ENCODE measurements around the gene MPPED2.

Gene MPPED2

GRCh38 chr11:30585125-30585891 lies 845 bp downstream of the MPPED2 start:
- Histone ChIP-seq H3K4me1 (ENCODE audit: insufficient read depth, low read length) (no peaks in the 10 kb centered on the region), H3K27ac (ENCODE audit: low read length) (no peak overlapping the region), H3K79me2 (ENCODE audit: insufficient read depth, low read length) (no peaks in the 10 kb centered on the region), H2AFZ (ENCODE audit: low read depth, low read length) (no peak overlapping the region), H3K9me3 (ENCODE audit: insufficient read depth, low read length, severe bottlenecking) (no peaks in the 10 kb centered on the region), H3K27me3 (ENCODE audit: insufficient read depth, low read length, poor library complexity) (no peaks in the 10 kb centered on the region), H3K36me3 (ENCODE audit: insufficient read depth, low read length) (no peaks in the 10 kb centered on the region), H3K4me2 (ENCODE audit: insufficient read depth, low read length) (no peak overlapping the region), H3K9ac (ENCODE audit: low read depth, low read length) (no peak overlapping the region), H3K4me3 (ENCODE audit: low read depth in 1 of 2, low read length in 2 of 2) (no peak overlapping the region), H4K20me1 (ENCODE audit: insufficient read depth, low read length) (no peaks in the 10 kb centered on the region)
- TF ChIP-seq CTCF (IDR thresholded peaks at IDR 0.05; ENCODE audit: borderline replicate concordance, extremely low read depth, low read length, poor library complexity, severe bottlenecking) (no peak), EZH2 (IDR thresholded peaks at IDR 0.05; ENCODE audit: borderline replicate concordance, low read depth, low read length, severe bottlenecking) (no peak)
- no peak for ATAC-seq (ENCODE audit: insufficient read depth, low read depth)
- no peak for DNase-seq

- no peak overlapping the region for H3K4me3 ChIP-seq (ENCODE audit: low read depth in 1 of 2, low read length in 2 of 2)
- H3K9ac ChIP-seq (ENCODE audit: low read depth, low read length) = no peak overlapping the region
- H3K79me2 ChIP-seq (ENCODE audit: insufficient read depth, low read length) = no peaks in the 10 kb centered on the region
- no peak for DNase-seq
- H3K4me1 ChIP-seq (ENCODE audit: insufficient read depth, low read length) = no peaks in the 10 kb centered on the region
- H3K27ac ChIP-seq (ENCODE audit: low read length) = no peak overlapping the region
- H3K27me3 ChIP-seq (ENCODE audit: insufficient read depth, low read length, poor library complexity) = no peaks in the 10 kb centered on the region
- TF ChIP-seq CTCF (IDR thresholded peaks at IDR 0.05; ENCODE audit: borderline replicate concordance, extremely low read depth, low read length, poor library complexity, severe bottlenecking) (no peak), EZH2 (IDR thresholded peaks at IDR 0.05; ENCODE audit: borderline replicate concordance, low read depth, low read length, severe bottlenecking) (no peak)
- ATAC-seq (ENCODE audit: insufficient read depth, low read depth) = no peak
- no peak overlapping the region for H2AFZ ChIP-seq (ENCODE audit: low read depth, low read length)
- H3K9me3 ChIP-seq (ENCODE audit: insufficient read depth, low read length, severe bottlenecking) = no peaks in the 10 kb centered on the region
- no peaks in the 10 kb centered on the region for H3K36me3 ChIP-seq (ENCODE audit: insufficient read depth, low read length)
- no peaks in the 10 kb centered on the region for H4K20me1 ChIP-seq (ENCODE audit: insufficient read depth, low read length)
- H3K4me2 ChIP-seq (ENCODE audit: insufficient read depth, low read length) = no peak overlapping the region
Observed at GRCh38 chr11:30583476-30584280, 2.5 kb downstream of the MPPED2 start.

- no peaks in the 10 kb centered on the region for H3K4me1 ChIP-seq (ENCODE audit: insufficient read depth, low read length)
- DNase-seq = no peak
- TF ChIP-seq EZH2 (IDR thresholded peaks at IDR 0.05; ENCODE audit: borderline replicate concordance, low read depth, low read length, severe bottlenecking) (no peak), CTCF (IDR thresholded peaks at IDR 0.05; ENCODE audit: borderline replicate concordance, extremely low read depth, low read length, poor library complexity, severe bottlenecking) (no peak)
Observed at GRCh38 chr11:30582726-30583125, 3.4 kb downstream of the MPPED2 start.

More at GRCh38 chr11:30582726-30583125, 3.4 kb downstream of the MPPED2 start:
- no peak overlapping the region for H3K9ac ChIP-seq (ENCODE audit: low read depth, low read length)
- no peak for ATAC-seq (ENCODE audit: insufficient read depth, low read depth)
- H3K9me3 ChIP-seq (ENCODE audit: insufficient read depth, low read length, severe bottlenecking) = no peaks in the 10 kb centered on the region
- H2AFZ ChIP-seq (ENCODE audit: low read depth, low read length) = no peak overlapping the region
- no peaks in the 10 kb centered on the region for H3K27me3 ChIP-seq (ENCODE audit: insufficient read depth, low read length, poor library complexity)
- H3K27ac ChIP-seq (ENCODE audit: low read length) = no peak overlapping the region
- H3K4me3 ChIP-seq (ENCODE audit: low read depth in 1 of 2, low read length in 2 of 2) = no peak overlapping the region
- H4K20me1 ChIP-seq (ENCODE audit: insufficient read depth, low read length) = no peaks in the 10 kb centered on the region
- H3K79me2 ChIP-seq (ENCODE audit: insufficient read depth, low read length) = no peaks in the 10 kb centered on the region
- H3K36me3 ChIP-seq (ENCODE audit: insufficient read depth, low read length) = no peaks in the 10 kb centered on the region
- no peak overlapping the region for H3K4me2 ChIP-seq (ENCODE audit: insufficient read depth, low read length)

All from DND-41 (cell line).